ENCODE data around the gene PDE11A. TPM values are rescaled to one million over a fixed set of nuclear protein-coding genes. Genes with fewer than 3 reads are reported as not detected.
A peak's percentile ranks its signal among the peaks of the same experiment; 100 is the strongest.

The PDE11A gene
- total RNA-seq, 6 experiments from 2014 or later, result 1.2 to 9.4 (median 6.3) TPM

- Histone ChIP-seq H3K9me3 (no peaks in the 10 kb centered on the region), H3K36me3 (no peaks in the 10 kb centered on the region), H3K4me3 (no peak overlapping the region), H3K27ac (no peak overlapping the region), H3K27me3 (no peaks in the 10 kb centered on the region), H3K4me1 (peaks cover 0 to 11% (median 5%) of the 10 kb centered on the region in 4 donors)
- intact Hi-C loops (cut with DNase I), result no loop called here
- WGBS (ENCODE audit: insufficient coverage, low coverage, low lambda C conversion rate, missing lambda C conversion rate), result 37% methylated on average over 2 of the region's 2 CpGs
- DNase-seq, result no peak
- no peak for TF ChIP-seq CTCF (IDR thresholded peaks at IDR 0.05)
- TF ChIP-seq POLR2A (IDR thresholded peaks at IDR 0.05), result no peak
- peak in 1 of 4 donors; percentile 41 for ATAC-seq
These were observed 142.7 kb downstream of the PDE11A start for GRCh38 chr2:177929662-177930522.

GRCh38 chr2:177923323-177923722 lies 149.3 kb downstream of the PDE11A start:
- Histone ChIP-seq H3K9me3 (no peaks in the 10 kb centered on the region), H3K4me3 (no peak overlapping the region), H3K4me1 (peaks cover 0 to 10% (median 0%) of the 10 kb centered on the region in 4 donors), H3K27ac (no peak overlapping the region), H3K36me3 (no peaks in the 10 kb centered on the region), H3K27me3 (no peaks in the 10 kb centered on the region)
- ATAC-seq (no peak), DNase-seq (no peak)
- intact Hi-C loops (cut with DNase I), result no loop called here
- WGBS (ENCODE audit: insufficient coverage, low coverage, low lambda C conversion rate, missing lambda C conversion rate), result 79% methylated on average over 2 of the region's 2 CpGs
- TF ChIP-seq CTCF (IDR thresholded peaks at IDR 0.05) (no peak), POLR2A (IDR thresholded peaks at IDR 0.05) (no peak)

- Histone ChIP-seq H3K27me3 (no peaks in the 10 kb centered on the region), H3K4me1 (peaks cover 0 to 3% (median 0%) of the 10 kb centered on the region in 4 donors), H3K27ac (no peak overlapping the region), H3K4me3 (no peak overlapping the region), H3K9me3 (no peaks in the 10 kb centered on the region), H3K36me3 (no peaks in the 10 kb centered on the region)
- intact Hi-C loops (cut with DNase I), result no loop called here
- ATAC-seq, result no peak
- TF ChIP-seq CTCF (IDR thresholded peaks at IDR 0.05) (no peak), POLR2A (IDR thresholded peaks at IDR 0.05) (no peak)
- WGBS (ENCODE audit: insufficient coverage, low coverage, low lambda C conversion rate, missing lambda C conversion rate), result 63% methylated on average over 3 of the region's 3 CpGs
- DNase-seq, result no peak
These were observed 150.9 kb downstream of the PDE11A start for GRCh38 chr2:177921726-177922125.

GRCh38 chr2:177917169-177917568 lies 155.4 kb downstream of the PDE11A start:
- H3K4me1 ChIP-seq, result no peaks in the 10 kb centered on the region
- intact Hi-C loops (cut with DNase I), result no loop called here
- no peak overlapping the region for H3K27ac ChIP-seq
- H3K9me3 ChIP-seq, result no peaks in the 10 kb centered on the region
- no peaks in the 10 kb centered on the region for H3K27me3 ChIP-seq
- no peak overlapping the region for H3K4me3 ChIP-seq
- no peak for ATAC-seq
- DNase-seq, result no peak
- WGBS (ENCODE audit: insufficient coverage, low coverage, low lambda C conversion rate, missing lambda C conversion rate), result 86% methylated on average over 1 of the region's 1 CpG
- H3K36me3 ChIP-seq, result no peaks in the 10 kb centered on the region
- no peak for TF ChIP-seq CTCF (IDR thresholded peaks at IDR 0.05)
- no peak for TF ChIP-seq POLR2A (IDR thresholded peaks at IDR 0.05)
